Lower lobe of right lung (tissue), 2 donors: Measurements from ENCODE around the gene EML3. TPM values are rescaled to one million over a fixed set of nuclear protein-coding genes. Genes with fewer than 3 reads are reported as not detected.

Source experiments
- ATAC-seq, 2 donors: fragments of 200-7000 bp; cut with Tn5 transposase; one replicate each; pipeline ENCODE4 v1.9.1; 2020 to 2022; ENCODE audit warnings: mild to moderate bottlenecking in 2 of 2, moderate library complexity in 2 of 2
- DNase-seq: peaks from one replicate; pipeline ENCODE4 v3.0.0-alpha.2; 2020
- H3K27ac ChIP-seq: fragments of 200-600 bp; one replicate; pipeline ENCODE4 v1.8.0; 2022
- H3K27me3 ChIP-seq: fragments of 200-600 bp; one replicate; pipeline ENCODE4 v1.8.0; 2022; ENCODE audit warnings: low read depth
- H3K36me3 ChIP-seq: fragments of 200-600 bp; one replicate; pipeline ENCODE4 v1.8.0; 2022; ENCODE audit warnings: mild to moderate bottlenecking
- H3K4me1 ChIP-seq: fragments of 200-600 bp; one replicate; pipeline ENCODE4 v1.8.0; 2022
- H3K4me3 ChIP-seq: fragments of 200-600 bp; one replicate; pipeline ENCODE4 v1.8.0; 2022; ENCODE audit warnings: mild to moderate bottlenecking
- H3K9me3 ChIP-seq: fragments of 200-600 bp; one replicate; pipeline ENCODE4 v1.8.0; 2022
- intact Hi-C: fragments of 100-400 bp; cut with DNase I; formaldehyde crosslinking; loops from one replicate; pipeline ENCODE4 v1.11.0; 2022
- total RNA-seq: library from RNA; stranded (reverse); fragmentation: NEBNext Ultra II Directional; extraction: Animal tissue kit (Norgen Biotek cat#: 25700); gene quantifications from one replicate; pipeline ENCODE4 v1.2.1, GENCODE V29; 2021
- TF ChIP-seq, protein P1 (sequence below): fragments of 200-600 bp; IDR thresholded peaks from one replicate; pipeline ENCODE4 v1.8.0; 2022; ENCODE audit warnings: antibody characterized with exemption, mild to moderate bottlenecking
- donor health status: DM: no; HTN: yes; CAD: no; lungs with severe emphysema.

Gene EML3
- total RNA-seq, 1 donor from 2014 or later = 69.3 TPM

DNA sequence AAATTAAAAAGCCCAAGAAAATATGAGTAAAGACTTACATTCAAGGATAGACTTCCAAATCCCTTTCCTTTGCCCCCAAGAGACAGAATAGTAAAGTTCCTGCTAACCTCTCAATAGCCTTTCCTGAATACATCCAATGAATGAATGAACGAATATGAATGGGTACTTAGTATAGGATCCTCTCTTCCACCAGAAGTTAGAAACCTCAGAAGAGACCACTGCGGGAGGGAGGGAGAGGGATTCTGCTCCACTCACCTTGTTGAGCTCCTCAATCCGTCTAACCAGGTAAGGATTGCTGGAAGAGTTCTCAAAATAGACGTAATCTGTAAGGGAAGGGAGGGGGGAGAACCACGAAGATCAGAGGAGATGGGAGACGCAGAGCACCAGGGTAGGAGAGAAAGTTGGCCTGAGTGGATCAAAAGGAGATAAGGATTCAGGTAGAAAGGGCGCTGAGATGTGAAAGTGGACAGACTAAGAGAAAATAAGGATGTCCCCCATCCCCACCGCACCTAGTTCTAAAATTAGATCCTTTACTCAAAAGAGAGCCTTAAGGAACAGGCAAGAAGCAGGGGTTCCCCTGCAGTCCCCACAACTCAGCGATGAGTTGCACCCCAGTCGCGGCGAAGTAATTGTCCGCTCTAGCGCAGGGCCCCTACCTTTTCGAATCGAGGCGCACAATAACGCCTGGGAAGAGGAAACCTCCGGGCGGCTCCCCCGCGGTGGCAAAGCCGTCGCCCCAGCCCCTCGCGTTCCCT is 12.0 kb downstream of the EML3 start:
- H3K36me3 ChIP-seq = peaks cover 58% of the 10 kb centered on the region
- intact Hi-C loops = no loop called here
- no peaks in the 10 kb centered on the region for H3K27me3 ChIP-seq
- no peak for ATAC-seq
- H3K9me3 ChIP-seq = no peaks in the 10 kb centered on the region
- H3K27ac ChIP-seq = peak overlapping the region; percentile 99
- peak overlapping the region; percentile 99 for H3K4me3 ChIP-seq
- DNase-seq = no peak
- H3K4me1 ChIP-seq = peaks cover 36% of the 10 kb centered on the region
- TF ChIP-seq, protein P1, sequence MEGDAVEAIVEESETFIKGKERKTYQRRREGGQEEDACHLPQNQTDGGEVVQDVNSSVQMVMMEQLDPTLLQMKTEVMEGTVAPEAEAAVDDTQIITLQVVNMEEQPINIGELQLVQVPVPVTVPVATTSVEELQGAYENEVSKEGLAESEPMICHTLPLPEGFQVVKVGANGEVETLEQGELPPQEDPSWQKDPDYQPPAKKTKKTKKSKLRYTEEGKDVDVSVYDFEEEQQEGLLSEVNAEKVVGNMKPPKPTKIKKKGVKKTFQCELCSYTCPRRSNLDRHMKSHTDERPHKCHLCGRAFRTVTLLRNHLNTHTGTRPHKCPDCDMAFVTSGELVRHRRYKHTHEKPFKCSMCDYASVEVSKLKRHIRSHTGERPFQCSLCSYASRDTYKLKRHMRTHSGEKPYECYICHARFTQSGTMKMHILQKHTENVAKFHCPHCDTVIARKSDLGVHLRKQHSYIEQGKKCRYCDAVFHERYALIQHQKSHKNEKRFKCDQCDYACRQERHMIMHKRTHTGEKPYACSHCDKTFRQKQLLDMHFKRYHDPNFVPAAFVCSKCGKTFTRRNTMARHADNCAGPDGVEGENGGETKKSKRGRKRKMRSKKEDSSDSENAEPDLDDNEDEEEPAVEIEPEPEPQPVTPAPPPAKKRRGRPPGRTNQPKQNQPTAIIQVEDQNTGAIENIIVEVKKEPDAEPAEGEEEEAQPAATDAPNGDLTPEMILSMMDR = no peak

DNA sequence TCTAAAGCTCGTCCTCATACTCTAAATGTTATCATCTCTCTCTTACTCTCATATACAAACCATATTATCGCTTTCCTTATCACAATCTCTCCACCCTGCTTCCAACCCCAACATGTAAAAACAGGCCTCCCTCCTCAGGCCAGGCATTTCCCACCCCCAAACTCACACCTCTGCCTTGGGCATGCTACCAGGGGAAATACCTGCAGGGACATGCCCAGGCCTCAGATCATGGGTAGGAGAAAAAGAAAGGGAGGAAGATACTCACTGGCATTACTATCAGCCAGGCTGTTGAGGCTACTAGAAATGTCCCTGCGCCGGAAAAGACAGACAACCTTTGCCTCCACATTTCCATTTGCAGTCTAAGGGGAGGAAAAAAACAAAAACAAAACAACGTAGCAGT is 12.7 kb downstream of the EML3 start:
- H3K27me3 ChIP-seq = no peaks in the 10 kb centered on the region
- peak overlapping the region; percentile 99 for H3K4me3 ChIP-seq
- peaks cover 58% of the 10 kb centered on the region for H3K36me3 ChIP-seq
- TF ChIP-seq, protein P1 = no peak
- H3K4me1 ChIP-seq = peaks cover 36% of the 10 kb centered on the region
- no peaks in the 10 kb centered on the region for H3K9me3 ChIP-seq
- DNase-seq (no peak), ATAC-seq (no peak)
- intact Hi-C loops = no loop called here
- no peak overlapping the region for H3K27ac ChIP-seq

DNA sequence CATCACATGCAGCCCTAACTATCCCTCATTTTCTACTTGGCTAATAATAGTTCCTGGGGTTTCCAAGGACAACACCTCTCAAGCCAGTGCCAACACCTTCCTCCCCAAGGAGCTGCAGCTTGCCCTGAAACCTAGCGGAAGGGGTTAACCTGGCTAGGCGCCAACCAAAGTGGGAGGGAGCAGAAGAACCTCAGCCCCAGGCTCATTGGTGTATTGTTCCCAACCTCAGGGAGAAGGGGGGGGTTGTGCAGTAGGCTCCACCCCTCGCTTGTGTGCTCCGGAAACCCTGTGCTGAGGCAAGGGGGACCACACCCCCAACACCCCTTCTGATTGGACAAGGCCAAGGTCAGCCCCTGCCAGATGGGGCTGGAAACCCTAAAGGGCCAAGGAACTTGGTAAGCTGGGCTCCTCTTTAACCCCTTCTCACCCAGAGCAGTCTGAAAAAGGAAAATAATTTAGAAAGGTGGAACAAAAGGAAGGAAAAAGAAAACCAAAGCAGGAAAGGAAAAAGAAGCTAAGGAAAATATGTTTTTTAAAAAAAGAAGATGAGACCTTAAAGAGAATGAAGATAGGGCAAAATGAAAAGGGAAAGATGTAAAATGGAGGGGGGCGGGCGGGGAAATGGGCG is 13.4 kb downstream of the EML3 start:
- Histone ChIP-seq H3K9me3 (no peaks in the 10 kb centered on the region), H3K27ac (peak overlapping the region; percentile 34), H3K36me3 (peaks cover 58% of the 10 kb centered on the region), H3K27me3 (no peaks in the 10 kb centered on the region), H3K4me1 (peaks cover 36% of the 10 kb centered on the region), H3K4me3 (peak overlapping the region; percentile 99)
- peak; percentile 93 for DNase-seq
- intact Hi-C loops = no loop called here
- ATAC-seq = peak; percentile 55 to 82
- TF ChIP-seq, protein P1 = no peak

DNA sequence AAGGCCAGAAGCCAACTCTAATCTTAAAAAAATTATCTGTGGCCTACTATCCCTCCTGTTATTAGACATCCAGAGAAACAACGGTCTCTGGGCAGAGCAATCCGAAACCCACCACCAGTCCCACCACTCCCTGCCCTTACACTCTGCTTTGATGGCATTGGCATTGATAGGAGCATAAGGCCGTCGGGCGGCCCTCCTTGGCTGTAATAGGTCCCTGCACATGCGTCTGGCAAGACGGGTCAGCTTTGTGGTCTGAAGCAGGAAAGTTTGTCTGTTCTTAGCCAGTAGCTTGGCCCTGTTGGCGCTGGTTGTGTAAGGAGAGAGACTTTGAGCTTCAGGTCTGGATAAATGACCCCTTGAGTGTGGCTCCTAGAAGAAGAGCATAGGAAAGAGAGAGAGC is 17.5 kb downstream of the EML3 start:
- Histone ChIP-seq H3K4me1 (peaks cover 47% of the 10 kb centered on the region), H3K36me3 (peaks cover 55% of the 10 kb centered on the region), H3K27ac (no peak overlapping the region), H3K4me3 (no peak overlapping the region), H3K9me3 (no peaks in the 10 kb centered on the region), H3K27me3 (no peaks in the 10 kb centered on the region)
- TF ChIP-seq, protein P1 = no peak
- no peak for DNase-seq
- ATAC-seq = no peak
- intact Hi-C loops = no loop called here

DNA sequence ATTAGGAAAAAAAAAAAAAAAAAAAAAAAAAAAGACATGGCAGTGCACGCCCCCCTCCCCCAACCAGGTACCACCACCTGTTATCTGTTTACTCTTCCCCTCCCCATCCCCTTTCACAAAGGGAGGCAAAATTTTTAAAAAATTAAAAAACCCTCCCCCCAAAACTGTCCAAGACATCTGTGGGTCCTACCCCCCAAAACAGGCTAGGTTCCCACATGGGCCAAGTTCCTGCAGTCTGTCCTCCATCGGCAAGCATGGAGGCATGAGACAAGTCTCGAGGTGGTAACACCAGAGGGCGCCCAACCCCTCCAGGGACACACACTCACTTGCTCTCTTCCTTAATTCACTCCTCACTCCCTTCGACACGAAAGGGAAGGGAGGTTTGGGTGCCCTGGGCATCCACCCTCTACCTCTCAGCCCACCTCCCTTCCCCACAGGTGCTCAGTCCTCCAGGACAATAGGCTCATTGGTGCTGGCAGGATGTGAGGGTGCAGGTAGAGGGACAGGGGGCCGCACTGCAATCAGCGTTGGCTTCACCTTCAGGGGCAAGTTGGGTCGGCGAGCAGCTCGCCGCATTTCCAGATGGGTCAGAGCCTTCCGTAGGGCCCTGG is 19.0 kb downstream of the EML3 start:
- intact Hi-C loops = no loop called here
- H3K27ac ChIP-seq = no peak overlapping the region
- H3K27me3 ChIP-seq = no peaks in the 10 kb centered on the region
- H3K4me3 ChIP-seq = no peak overlapping the region
- peak; percentile 90 for DNase-seq
- peak; percentile 39 to 54 for ATAC-seq
- H3K9me3 ChIP-seq = no peaks in the 10 kb centered on the region
- peaks cover 56% of the 10 kb centered on the region for H3K36me3 ChIP-seq
- peaks cover 36% of the 10 kb centered on the region for H3K4me1 ChIP-seq
- TF ChIP-seq, protein P1 = peak; percentile 64
